HG03045 (cell line): ENCODE data around the gene IL20RB.
"Not testable (repeated sequence)": the region's sequence is repeated elsewhere in the genome, so short reads cannot be mapped to it uniquely, and the experiment has no call there.

ENCODE experiments used
- ATAC-seq: cut with Tn5 transposase; IDR thresholded peaks from one replicate; pipeline ENCODE4 v1.9.1; 2021; ENCODE audit warnings: mild to moderate bottlenecking, moderate library complexity; ENCODE audit not compliant: unreplicated experiment

The IL20RB gene

GRCh38 chr3:136943436-136943835, 14.3 kb upstream of the IL20RB start:
- no peak for ATAC-seq

GRCh38 chr3:136946978-136947377, 10.8 kb upstream of the IL20RB start:
- no peak for ATAC-seq

GRCh38 chr3:136947477-136947876, 10.3 kb upstream of the IL20RB start:
- ATAC-seq: no peak

GRCh38 chr3:136949146-136949545, 8.6 kb upstream of the IL20RB start:
- ATAC-seq: no peak

- ATAC-seq: no peak
These were observed 8.1 kb upstream of the IL20RB start for GRCh38 chr3:136949708-136950107.

GRCh38 chr3:136950623-136951022, 7.2 kb upstream of the IL20RB start:
- ATAC-seq: no peak

GRCh38 chr3:136952292-136952691, 5.5 kb upstream of the IL20RB start:
- ATAC-seq: no peak

- no peak for ATAC-seq
These were observed 3.5 kb upstream of the IL20RB start for GRCh38 chr3:136954251-136954650.

GRCh38 chr3:136954980-136955780, 2.6 kb upstream of the IL20RB start:
- ATAC-seq: no peak

- ATAC-seq: no peak
These were observed 2.0 kb upstream of the IL20RB start for GRCh38 chr3:136955813-136956212.

GRCh38 chr3:136956971-136957370, 812 bp upstream of the IL20RB start:
- no peak for ATAC-seq

GRCh38 chr3:136958939-136959338, 1.2 kb downstream of the IL20RB start:
- no peak for ATAC-seq

- ATAC-seq: no peak
These were observed 1.8 kb downstream of the IL20RB start for GRCh38 chr3:136959599-136959998.

GRCh38 chr3:136960838-136961836, 3.4 kb downstream of the IL20RB start:
- no peak for ATAC-seq

GRCh38 chr3:136962927-136963326, 5.1 kb downstream of the IL20RB start:
- no peak for ATAC-seq

GRCh38 chr3:136969539-136969938, 11.8 kb downstream of the IL20RB start:
- not testable (repeated sequence) for ATAC-seq

GRCh38 chr3:136973352-136973751, 15.6 kb downstream of the IL20RB start:
- ATAC-seq: no peak

GRCh38 chr3:136974670-136975069, 16.9 kb downstream of the IL20RB start:
- no peak for ATAC-seq

GRCh38 chr3:136979204-136979603, 21.4 kb downstream of the IL20RB start:
- no peak for ATAC-seq

GRCh38 chr3:136979684-136980083, 21.9 kb downstream of the IL20RB start:
- no peak for ATAC-seq

GRCh38 chr3:136982033-136982432, 24.2 kb downstream of the IL20RB start:
- no peak for ATAC-seq
